Kidney (tissue), 14 donors: ENCODE data around the gene NDUFB2. TPM values are rescaled to one million over a fixed set of nuclear protein-coding genes. Genes with fewer than 3 reads are reported as not detected.

ENCODE experiments used
- DNase-seq, 5 donors: peaks; one replicate each; pipeline ENCODE4 v3.0.0-alpha.2; 2013 to 2020
- FAIRE-seq: peaks from 2 replicates; lab custom pipeline; 2012; peaks lifted over from hg19 to GRCh38; lab: Jason Lieb, UNC
- H3K27ac ChIP-seq, 2 donors: one replicate each; pipeline ENCODE4 v1.7.0; 2013; ENCODE audit warnings: low read depth in 2 of 2, low read length in 2 of 2, inconsistent platforms in 1 of 2
- H3K27me3 ChIP-seq: one replicate; pipeline ENCODE4 v1.7.1; 2013; ENCODE audit warnings: low read length, inconsistent platforms; ENCODE audit not compliant: control insufficient read depth, insufficient read depth
- H3K36me3 ChIP-seq, 3 donors: one replicate each; pipeline versions ENCODE4 v1.7.0 to v1.7.1; 2013; ENCODE audit warnings: low read length in 3 of 3, control low read depth in 1 of 3, inconsistent platforms in 1 of 3; ENCODE audit not compliant: insufficient read depth in 3 of 3, control insufficient read depth in 2 of 3
- H3K4me1 ChIP-seq, 3 donors: one replicate each; pipeline versions ENCODE4 v1.7.0 to v1.7.1; 2013; ENCODE audit warnings: low read length in 3 of 3, inconsistent platforms in 1 of 3, low read depth in 1 of 3; ENCODE audit not compliant: control insufficient read depth in 2 of 3, insufficient read depth in 2 of 3
- H3K4me3 ChIP-seq, 3 donors: one replicate each; pipeline versions ENCODE4 v1.7.0 to v1.8.1; 2013; ENCODE audit warnings: low read length in 3 of 3, control low read depth in 1 of 3, inconsistent platforms in 1 of 3
- H3K9ac ChIP-seq, 3 donors: one replicate each; pipeline versions ENCODE4 v1.7.0 to v1.7.1; 2013; ENCODE audit warnings: low read length in 3 of 3, control low read depth in 1 of 3, inconsistent platforms in 1 of 3
- H3K9me3 ChIP-seq, 3 donors: one replicate each; pipeline versions ENCODE4 v1.7.0 to v1.7.1; 2013; ENCODE audit warnings: low read length in 3 of 3, control low read depth in 1 of 3, inconsistent platforms in 1 of 3; ENCODE audit not compliant: control insufficient read depth in 2 of 3, insufficient read depth in 1 of 3
- CTCF ChIP-seq: IDR thresholded peaks from 3 replicates; pipeline ENCODE4 v1.5.1; 2012; ENCODE audit warnings: mild to moderate bottlenecking, moderate library complexity, borderline replicate concordance; ENCODE audit not compliant: insufficient read depth; ENCODE audit errors: extremely low read depth
- intact Hi-C: fragments of 100-400 bp; cut with DNase I; formaldehyde crosslinking; loops from one replicate; pipeline ENCODE4 v1.11.1; 2022
- polyA plus RNA-seq: library from polyadenylated mRNA; stranded (reverse); fragments of 350-450 nt; fragmentation: Illumina TruSeq; extraction: RNeasy Lipid Tissue Mini Kit (QIAGEN cat#74804); gene quantifications from one replicate; pipeline ENCODE4 v1.2.3, GENCODE V29; 2014; ENCODE audit warnings: low read depth, low replicate concordance; ENCODE audit not compliant: insufficient read depth
- total RNA-seq: library from RNA; stranded (reverse); fragmentation: NEBNext Ultra II Directional; extraction: Animal tissue kit (Norgen Biotek cat#: 25700); gene quantifications from one replicate; pipeline ENCODE4 v1.2.1, GENCODE V29; 2021
- donor health status: control.
- donor health status: control.
- donor health status: control.
- donor health status: control.
- donor health status: control.
- donor health status: DM: yes; HTN: yes; CAD: no.
- donor health status: Normal renal cell carcinoma (clear cell type).

The NDUFB2 gene
- total and polyA plus RNA-seq, 2 donors from 2014 or later = 255 to 998 TPM

- DNase-seq (peak in 3 of 5 donors; percentile 64 to 77 (median 73)), FAIRE-seq (no peak)
- peaks cover 2 to 8% (median 5%) of the 10 kb centered on the region in 3 donors for H3K4me1 ChIP-seq
- no peaks in the 10 kb centered on the region for H3K36me3 ChIP-seq
- TF ChIP-seq CTCF = no peak
- no peaks in the 10 kb centered on the region for H3K27me3 ChIP-seq
- H3K27ac ChIP-seq = peak overlapping the region; percentile 59 to 73
- no peaks in the 10 kb centered on the region for H3K9me3 ChIP-seq
- intact Hi-C loops = no loop called here
- peak overlapping the region in 1 of 3 donors; percentile 68 for H3K9ac ChIP-seq
- H3K4me3 ChIP-seq = peak overlapping the region in 2 of 3 donors; percentile 51 to 60
Observed at GRCh38 chr7:140656548-140657515, 39.7 kb upstream of the NDUFB2 start.

GRCh38 chr7:140657891-140658290 is 38.6 kb upstream of the NDUFB2 start:
- H3K9me3 ChIP-seq = no peaks in the 10 kb centered on the region
- no peak for DNase-seq
- FAIRE-seq = no peak
- H3K27ac ChIP-seq = no peak overlapping the region
- peaks cover 2 to 8% (median 5%) of the 10 kb centered on the region in 3 donors for H3K4me1 ChIP-seq
- intact Hi-C loops = no loop called here
- no peak for TF ChIP-seq CTCF
- H3K36me3 ChIP-seq = no peaks in the 10 kb centered on the region
- H3K4me3 ChIP-seq = no peak overlapping the region
- H3K9ac ChIP-seq = no peak overlapping the region
- H3K27me3 ChIP-seq = no peaks in the 10 kb centered on the region

- TF ChIP-seq CTCF = no peak
- Histone ChIP-seq H3K36me3 (no peaks in the 10 kb centered on the region), H3K27me3 (no peaks in the 10 kb centered on the region), H3K4me1 (peaks cover 0 to 8% (median 2%) of the 10 kb centered on the region in 3 donors), H3K9me3 (no peaks in the 10 kb centered on the region), H3K9ac (no peak overlapping the region), H3K27ac (no peak overlapping the region), H3K4me3 (no peak overlapping the region)
- DNase-seq (no peak), FAIRE-seq (no peak)
- intact Hi-C loops = no loop called here
Observed at GRCh38 chr7:140659856-140660255, 36.7 kb upstream of the NDUFB2 start.
